GM21526 (cell line): ENCODE results near the gene GPER1.

Experiments used
- ATAC-seq: cut with Tn5 transposase; IDR thresholded peaks from one replicate; pipeline ENCODE4 v1.9.1; 2021; ENCODE audit warnings: moderate library complexity; ENCODE audit not compliant: unreplicated experiment, low FRiP score

Gene GPER1

DNA sequence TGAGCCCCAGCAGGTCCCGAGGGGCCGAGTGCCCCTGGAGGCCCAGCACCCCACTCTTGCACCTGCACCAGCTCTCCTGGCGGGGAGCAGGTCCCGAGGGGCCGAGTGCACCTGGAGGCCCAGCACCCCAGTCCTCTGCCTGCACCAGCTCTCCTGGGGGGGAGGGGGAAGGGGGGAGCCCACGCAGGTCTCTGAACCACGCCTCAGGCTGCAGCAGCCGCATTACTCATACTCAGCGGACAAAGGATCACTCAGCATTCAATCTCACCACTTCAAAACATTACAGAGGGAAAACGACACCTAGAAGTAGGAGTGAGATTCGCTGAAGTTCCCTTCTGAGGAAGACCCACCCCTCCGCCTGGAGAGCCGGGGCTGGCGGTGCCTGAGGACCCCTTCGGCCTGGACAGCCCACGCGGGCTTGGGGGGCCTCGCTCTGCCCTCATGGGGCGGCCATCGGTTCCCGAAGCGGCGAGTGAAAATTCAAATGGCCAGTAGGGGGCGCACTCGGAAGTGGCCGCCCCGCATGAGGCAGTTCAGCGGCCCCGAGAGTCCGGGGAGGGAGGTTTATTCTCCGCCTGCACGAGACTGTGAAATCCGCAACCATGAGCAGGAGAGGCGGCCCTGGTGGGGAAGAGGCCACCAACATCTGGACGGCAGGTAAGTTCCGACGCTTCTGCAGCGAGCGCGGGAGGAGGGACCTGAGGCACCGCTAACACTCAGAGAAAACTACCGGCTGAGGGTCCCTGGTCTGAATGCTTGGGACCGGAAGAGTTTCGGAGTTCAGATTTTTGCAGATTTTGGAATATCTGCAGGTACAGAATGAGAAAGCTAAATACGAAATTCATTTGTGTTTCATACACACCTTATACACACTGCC, 1.1 kb upstream of the GPER1 start:
- peak; percentile 73 for ATAC-seq

DNA sequence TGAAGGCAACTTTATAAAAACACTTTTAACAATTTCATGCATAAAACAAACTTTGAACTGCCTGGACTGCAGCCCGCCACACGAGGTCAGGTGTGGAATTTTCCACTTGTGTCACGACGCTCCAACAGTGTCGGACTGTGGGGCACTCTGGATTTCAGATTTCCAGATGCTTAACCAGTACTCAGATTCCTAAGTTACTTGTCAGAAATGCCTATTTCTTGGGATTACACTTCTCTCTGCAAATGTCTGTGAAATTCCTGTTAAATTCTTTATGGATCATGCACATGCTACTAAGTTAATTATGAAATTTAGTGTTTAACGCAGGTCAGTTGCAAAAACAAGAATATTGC, 473 bp upstream of the GPER1 start:
- ATAC-seq, result no peak

DNA sequence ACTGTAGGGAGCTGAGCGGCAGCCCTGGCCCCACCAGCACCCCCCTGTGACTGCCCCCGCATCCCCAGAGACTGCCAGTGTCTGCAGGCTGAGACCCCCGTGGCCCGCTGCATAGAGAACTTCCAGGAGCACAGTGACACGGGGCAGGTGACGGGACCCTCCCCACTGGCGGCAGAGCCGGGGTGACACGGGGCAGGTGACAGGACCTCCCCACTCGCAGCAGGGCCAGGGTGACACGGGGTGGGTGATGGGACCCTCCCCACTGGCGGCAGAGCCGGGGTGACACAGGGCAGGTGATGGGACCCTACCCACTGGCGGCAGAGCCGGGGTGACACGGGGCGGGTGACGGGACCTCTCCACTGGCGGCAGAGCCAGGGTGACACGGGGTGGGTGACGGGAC, 2.3 kb downstream of the GPER1 start:
- no peak for ATAC-seq

DNA sequence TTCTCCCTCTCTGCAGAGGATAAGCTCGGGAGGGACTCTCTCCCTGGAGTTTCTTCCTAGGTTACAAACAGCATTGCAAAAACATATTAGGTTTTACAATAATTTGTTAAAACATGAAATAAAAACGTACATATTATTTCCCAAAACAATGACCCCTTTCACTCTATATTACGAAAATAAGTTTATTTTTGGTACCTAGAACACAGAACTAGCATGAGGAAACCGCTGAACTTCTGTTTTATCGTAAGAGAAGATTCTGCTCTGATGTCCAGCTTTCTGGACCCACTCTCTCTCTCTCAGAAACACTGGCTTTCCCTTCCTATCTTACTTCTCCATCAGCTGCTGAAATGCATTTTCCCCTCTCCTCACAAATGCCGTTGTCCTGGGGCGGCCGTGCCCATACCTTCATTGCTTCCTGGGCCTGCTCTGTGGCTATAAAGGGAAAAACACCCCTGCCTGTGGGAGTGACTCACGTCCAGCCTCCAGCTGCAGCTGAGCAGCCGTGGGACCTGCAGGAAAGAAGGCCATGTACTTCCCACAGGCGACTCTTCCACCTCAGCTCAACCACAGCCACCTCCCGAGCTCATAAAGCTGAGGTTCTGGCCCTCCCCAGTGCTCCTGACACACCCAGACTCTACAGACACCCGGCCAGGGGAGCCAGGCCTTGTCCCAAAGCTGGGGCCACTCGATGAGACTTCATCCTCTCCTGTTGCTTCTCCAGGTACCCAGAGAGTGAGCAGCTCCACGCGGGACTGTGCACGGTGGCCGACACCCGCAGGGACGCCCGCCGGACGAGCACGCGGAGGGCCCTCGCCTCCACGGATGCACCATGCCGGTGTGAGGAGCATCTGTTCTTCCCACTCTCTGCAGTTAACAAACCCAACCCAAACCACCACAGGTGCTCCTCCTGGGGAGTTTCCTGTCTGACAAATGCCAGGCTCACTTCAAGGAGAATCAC, 3.1 kb downstream of the GPER1 start:
- ATAC-seq, result no peak

DNA sequence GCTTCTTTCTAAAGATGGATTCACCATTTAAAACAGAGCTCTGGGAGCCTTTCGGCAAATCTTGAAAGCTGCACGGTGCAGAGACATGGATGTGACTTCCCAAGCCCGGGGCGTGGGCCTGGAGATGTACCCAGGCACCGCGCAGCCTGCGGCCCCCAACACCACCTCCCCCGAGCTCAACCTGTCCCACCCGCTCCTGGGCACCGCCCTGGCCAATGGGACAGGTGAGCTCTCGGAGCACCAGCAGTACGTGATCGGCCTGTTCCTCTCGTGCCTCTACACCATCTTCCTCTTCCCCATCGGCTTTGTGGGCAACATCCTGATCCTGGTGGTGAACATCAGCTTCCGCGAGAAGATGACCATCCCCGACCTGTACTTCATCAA, 3.7 kb downstream of the GPER1 start:
- ATAC-seq, result no peak

DNA sequence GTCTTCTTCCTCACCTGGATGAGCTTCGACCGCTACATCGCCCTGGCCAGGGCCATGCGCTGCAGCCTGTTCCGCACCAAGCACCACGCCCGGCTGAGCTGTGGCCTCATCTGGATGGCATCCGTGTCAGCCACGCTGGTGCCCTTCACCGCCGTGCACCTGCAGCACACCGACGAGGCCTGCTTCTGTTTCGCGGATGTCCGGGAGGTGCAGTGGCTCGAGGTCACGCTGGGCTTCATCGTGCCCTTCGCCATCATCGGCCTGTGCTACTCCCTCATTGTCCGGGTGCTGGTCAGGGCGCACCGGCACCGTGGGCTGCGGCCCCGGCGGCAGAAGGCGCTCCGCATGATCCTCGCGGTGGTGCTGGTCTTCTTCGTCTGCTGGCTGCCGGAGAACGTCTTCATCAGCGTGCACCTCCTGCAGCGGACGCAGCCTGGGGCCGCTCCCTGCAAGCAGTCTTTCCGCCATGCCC, 4.3 kb downstream of the GPER1 start:
- ATAC-seq, result no peak

DNA sequence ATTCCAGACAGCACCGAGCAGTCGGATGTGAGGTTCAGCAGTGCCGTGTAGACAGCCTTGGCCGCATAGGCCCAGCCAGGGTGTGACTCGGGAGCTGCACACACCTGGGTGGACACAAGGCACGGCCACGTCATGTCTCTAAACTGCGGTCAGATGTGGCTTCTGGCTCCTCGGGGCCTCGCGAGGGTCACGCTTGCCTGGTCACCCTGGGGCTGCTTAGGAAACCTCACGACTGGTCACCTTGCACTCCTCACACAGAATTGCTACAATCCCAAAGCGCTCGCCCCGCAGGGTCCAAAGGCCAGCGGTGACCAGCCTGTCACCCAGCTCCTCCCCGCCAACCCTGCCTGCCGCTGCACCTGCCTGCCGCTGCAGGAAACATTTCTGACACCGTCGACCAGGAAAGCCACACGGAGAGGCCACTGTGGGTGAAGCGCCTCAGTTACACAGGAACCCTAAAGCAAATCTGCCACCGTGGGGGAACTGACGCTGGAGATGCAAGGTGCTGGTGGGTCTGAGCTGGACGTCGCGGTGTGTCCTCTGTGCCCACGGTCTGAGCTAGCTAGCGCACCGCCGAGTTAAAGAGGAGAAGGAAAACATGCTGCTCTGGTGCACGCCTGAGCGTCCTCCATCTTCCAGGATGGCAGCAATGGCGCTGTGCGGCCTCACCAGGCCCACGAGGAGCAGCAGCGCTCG, 5.0 kb downstream of the GPER1 start:
- no peak for ATAC-seq

DNA sequence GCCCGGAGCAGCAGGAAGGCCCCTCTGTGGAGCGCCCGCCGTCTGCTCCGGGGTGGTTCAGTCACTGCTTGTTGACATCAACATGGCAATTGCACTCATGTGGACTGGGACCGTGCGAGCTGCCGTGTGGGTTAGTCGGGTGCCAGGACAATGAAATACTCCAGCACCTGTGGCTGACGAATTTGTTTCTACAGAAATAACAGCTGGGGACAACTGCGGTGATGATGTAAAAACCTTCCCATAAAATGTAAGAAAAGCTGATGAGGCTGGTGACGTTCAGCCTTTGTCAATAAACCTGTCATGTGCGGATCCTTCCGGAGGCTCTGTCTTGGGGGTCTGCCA, 5.6 kb downstream of the GPER1 start:
- no peak for ATAC-seq

DNA sequence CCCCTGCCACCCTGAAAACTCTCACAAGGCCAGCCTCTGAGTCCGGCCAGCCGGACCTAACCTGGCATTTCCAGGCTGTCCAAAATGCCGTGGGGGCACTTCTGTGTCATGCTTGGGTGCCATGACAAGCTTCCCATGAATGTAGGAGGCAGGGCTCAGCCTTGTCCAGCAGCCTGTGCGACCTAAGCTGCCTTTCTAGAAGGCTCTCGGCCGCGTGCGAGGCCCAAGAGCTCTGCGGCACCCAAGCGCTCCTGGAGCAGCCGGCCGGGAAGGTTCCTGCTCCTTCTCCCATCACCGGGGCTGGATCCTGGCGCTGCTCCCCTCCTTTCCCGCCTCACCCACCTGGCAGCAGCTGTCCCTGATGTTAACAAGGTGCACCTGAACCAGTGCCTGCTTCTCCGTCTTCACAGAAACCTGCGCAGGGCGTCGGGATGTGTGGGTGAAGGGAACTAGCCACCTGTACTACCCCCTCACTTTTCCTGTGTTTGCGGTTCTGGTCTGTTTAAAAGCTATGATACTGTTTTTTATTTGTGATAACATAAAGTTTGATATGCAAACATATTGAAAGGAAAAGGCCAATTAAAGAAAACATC, 6.1 kb downstream of the GPER1 start:
- no peak for ATAC-seq

DNA sequence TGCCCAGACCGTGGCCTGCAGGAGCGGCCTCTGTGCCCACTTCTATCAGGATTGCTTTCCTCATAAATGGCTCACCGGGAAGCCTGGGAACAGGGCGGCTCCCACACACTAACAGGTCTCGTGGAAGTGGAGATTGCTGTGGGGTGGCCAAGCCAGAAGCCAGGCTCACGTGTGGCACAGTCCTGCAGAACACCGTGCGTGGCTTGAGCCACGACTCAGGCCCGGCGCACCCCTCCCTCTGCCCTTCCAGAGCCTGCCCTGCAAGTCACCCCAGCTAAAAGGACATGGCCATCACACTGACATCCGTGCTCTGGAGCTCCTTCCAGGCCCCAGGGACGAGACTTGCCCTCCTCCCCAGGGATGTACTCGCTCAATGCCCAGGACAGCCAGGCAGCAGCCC, 7.0 kb downstream of the GPER1 start:
- no peak for ATAC-seq

DNA sequence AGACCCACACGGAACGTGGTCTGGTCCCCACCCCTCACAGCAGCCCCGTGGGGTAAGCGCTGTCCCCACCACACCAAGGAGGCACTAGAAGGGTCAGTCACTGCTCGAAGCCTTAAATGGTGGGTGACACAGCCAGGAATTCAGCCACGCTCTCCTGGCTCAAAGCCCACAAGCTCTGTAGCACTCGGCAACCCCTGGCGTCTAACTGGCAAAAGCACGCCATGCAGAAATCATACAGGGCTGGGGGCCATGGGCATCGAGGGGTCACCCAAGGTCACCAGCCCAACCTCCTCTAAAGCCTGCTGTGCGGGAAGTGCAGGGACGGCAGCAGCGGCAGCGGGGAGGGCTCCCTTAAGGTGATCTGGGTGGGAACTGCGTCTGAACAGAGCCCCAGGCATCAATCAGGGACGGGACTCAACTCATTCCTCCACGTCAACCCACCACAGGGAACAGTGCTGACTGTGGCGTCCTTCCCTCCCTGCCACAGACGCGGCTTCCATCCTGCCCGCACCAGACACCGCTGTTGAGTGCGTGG, 7.8 kb downstream of the GPER1 start:
- no peak for ATAC-seq

DNA sequence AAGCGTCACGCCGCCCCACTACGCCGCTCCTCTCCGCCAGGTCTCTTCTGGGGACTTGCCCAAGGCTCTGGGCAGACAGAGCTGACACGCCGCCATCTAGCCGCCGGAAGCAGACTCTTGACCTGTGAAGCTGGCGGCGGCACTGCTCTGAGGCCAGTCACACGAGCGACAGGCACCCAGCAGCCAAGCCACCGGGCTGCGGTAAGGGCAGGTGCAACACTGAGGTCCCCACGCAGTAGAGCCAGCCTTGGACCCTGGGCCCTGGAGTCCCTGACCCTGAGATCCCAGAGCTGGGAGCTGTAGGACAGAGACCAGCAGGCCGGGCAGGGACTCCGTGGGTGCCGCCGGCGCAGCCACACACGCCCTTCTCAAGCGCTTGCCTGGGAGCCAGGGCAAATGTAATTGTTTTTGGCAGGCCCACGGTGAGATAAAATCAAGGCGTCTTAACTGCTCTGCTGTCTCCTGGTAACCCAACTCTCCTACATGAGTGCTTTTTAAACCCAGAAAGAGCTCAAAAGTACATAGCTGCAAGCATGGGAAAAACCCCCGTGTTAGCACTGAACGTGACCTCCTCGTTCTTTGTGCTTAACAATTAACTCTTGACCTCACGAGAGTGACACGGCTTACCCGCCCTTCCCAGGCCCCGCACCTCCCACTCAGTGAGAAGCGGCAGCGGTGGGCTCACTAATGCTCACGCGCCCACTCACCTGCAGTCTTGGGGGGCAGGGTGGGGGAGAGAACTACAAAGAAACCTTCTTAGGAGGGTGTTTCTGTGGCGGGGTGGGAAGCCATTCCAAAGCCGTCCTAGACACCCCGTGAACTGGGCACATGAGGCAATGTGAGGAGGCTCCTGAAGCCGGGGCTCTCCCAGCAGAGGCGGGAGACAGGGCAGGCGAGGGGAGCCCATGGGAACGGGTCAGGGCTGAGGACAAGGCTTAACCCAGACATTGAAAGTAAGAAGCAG, 8.5 kb downstream of the GPER1 start:
- no peak for ATAC-seq

DNA sequence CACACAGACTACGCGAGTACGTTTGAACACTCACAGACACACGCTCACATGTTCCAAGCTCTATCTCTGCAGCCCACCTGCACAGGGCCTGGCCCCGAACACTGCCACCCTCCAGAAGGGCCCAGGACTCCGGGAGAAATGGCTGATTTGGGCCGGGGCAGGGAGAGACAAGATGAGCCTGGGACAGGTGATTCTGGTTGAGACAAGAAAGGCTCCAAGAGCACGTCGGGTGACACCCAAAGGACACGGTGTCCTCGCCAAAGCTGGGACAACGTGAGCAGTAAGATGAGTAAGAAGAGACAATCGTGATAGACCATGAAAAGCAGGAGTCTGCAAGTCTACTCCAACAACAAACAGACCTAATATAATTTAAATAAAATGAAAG, 9.2 kb downstream of the GPER1 start:
- no peak for ATAC-seq

DNA sequence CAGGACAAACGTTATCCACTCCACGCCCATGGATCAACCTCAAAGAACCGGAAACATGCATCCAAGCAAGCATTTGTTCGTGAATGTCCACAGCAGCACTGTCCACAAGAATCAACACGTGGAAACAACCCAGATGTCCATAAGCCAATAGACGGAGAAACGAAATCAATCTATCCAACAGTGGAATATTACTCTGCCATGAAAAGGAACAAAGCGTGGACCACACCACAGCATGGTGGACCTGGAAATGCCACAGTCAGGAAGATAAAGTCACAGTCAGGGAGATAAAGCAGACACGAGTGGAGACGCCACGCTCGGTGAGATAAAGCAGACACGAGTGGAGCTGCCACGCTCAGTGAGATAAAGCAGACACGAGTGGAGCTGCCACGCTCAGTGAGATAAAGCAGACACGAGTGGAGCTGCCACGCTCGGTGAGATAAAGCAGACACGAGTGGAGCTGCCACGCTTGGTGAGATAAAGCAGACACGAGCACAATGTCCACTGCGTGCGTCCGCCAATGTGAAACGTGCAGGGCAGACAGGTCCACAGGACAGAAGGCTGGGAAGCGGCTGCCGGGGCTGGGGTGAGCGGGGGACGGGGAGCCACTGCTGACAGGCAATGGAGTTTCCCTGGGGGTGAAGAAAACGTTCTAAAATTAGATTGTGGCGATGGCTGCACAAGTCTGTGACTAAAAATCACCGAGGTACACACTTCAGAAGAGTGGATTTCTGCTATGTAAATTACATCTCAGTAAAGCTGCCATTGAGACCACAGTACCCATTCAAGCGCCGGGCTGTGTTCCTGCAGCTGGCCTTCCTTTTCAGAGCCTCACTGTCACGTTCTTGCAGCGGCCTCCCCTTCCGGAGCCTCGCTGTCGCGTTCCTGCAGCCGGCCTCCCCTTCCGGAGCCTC, 10.6 kb downstream of the GPER1 start:
- no peak for ATAC-seq

DNA sequence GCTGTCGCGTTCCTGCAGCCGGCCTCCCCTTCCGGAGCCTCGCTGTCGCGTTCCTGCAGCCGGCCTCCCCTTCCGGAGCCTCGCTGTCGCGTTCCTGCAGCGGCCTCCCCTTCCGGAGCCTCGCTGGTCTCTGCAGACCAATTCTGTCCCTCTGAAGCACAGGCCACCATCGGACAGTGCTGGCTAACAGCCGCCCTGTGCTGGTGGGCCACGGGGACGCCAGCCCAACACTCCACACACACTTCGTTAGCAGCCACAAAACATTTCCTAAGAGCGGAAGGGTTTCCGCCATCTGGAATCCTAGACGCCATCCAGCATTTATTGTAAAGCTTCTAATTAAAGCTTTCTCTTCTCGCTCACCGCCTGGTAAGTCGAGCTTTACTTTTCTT, 11.2 kb downstream of the GPER1 start:
- ATAC-seq, result no peak

DNA sequence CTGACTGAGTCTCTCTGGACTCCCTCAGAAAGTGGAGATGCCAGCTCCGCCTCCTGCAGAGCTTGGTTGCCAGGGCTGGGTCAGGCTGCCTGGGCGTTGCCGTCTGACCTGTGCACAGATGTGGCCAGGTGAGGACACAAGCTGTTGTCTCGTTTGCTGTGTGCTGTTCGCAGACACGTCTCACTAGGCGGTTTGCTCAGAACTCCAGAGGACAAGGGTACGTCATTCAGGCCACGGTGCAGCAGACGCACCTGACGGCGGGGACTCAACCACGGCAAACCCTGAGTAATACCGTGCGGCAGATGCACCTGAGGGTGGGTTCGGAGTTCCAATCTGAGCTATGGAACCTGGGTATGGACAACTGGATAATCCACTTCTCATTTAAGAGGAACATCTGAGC, 11.7 kb downstream of the GPER1 start:
- ATAC-seq, result no peak

DNA sequence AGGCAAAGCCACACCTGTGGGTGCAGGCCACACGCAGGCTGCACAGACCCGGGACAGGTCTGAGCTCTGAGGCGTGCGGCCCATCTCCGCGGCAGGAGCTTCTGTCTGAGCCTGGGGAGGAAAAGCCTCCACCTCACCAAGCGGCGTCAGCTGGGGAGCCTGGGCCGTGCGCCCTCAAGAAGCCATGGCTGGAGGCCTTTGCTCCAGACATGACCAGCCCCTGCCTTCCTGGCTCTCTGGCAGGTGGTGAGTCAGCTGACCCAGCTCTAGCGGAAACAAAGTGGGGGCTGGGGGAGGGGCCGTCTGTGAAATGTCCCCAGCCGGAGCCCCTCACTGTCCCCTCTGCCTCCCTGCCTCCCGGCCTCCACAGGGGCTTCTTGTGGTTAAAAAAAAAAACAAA, 12.5 kb downstream of the GPER1 start:
- ATAC-seq, result no peak

DNA sequence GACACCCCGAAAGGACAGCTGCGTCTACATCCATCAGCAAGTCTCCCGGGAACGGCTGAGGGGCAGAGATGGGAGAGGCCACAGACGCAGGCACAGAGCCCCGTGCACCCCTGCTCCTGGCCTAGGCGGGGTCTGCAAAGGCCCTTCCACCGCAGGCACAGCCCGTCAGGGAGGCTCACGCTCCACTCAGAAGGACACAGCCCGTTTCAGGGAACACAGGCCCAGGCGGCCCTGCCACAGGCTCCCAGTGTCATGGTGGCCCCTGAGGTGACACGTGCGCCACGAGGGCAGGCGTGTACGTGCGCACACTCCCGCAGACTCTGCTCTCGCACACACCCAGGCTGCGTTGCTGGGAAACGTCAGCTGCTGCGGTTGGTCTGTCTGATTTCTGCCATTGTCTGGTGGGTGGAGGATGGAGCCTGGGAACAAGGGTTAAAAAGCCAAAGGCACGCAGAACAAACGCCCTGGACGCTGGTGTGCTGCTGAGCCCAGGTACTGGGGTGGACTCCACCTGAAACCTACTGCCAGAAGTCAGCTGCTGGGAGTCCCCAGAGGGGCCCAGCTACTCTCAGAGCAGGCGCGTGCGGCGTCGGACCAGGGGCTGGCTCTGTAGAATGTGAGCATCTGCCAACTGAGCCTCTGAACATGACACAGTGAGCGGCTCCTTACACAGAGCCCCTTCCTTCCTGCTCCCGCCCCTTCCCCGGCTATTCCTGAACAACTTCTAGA, 13.1 kb downstream of the GPER1 start:
- no peak for ATAC-seq
